ENCODE data around the gene SORL1-AS1.

SORL1-AS1 gene

DNA sequence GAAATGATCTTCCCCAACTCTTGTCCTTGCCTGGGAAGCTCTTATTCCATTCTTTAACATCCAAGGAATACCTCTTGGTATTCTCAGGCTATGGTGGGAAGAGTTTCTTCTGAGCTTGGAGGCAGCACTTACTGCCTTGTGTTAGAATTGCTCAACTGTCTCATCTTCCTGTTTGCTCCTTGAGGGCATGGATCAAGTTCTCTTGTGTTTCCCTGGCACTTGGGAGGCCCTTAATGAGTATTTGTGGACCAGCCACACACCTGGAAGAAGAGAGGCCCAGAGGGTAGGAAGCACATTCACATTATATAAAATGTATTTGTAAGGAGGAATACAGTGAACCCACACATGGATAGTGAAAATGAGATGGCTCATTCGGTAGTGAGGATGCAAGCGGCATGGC, 3.4 kb upstream of the SORL1-AS1 start:
- in situ Hi-C loops (cut with MboI; ENCODE audit: low pct_unique_long_range_greater_than_20kb, low sequenced_read_pairs): no loop called here
- DNase-seq: no peak

GRCh38 chr11:121455115-121455514, 2.3 kb upstream of the SORL1-AS1 start:
- DNase-seq: no peak
- in situ Hi-C loops (cut with MboI; ENCODE audit: low pct_unique_long_range_greater_than_20kb, low sequenced_read_pairs): no loop called here

DNA sequence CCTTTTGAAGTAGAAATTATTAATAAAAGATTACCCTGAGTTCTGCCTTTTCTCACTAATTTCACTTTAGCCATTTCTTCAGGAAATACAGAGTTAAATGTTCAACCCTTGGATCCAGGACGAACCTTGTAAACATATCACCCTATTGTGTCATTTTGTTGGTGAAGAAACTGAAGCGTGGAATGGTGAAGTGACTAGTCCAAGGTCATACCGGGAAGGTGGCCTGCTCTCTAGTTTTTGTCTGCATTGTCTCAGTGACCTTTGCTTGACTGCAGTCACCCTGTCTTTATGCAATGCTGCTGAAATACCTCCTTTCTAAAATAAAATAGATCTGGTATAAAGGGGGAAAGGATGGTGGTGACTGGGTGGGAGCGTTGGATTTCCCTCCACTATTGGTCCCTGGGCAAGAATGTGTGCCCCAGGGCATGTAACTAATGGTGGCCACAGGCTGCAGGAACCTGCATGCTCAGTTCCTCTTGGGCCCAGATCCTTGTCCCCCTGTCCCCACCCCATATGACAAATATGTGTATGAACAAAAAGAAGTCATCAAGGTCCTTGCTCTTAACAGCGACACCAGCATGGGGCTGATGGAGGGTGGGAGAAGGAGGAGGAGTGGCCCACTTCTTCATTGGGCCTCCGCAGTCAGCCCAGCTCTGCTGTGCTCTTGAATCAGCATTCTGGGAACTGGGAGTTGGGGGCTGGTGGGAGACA, 977 bp upstream of the SORL1-AS1 start:
- no peak for DNase-seq
- in situ Hi-C loops (cut with MboI; ENCODE audit: low pct_unique_long_range_greater_than_20kb, low sequenced_read_pairs): no loop called here

- in situ Hi-C loops (cut with MboI; ENCODE audit: low pct_unique_long_range_greater_than_20kb, low sequenced_read_pairs): no loop called here
- peak; percentile 65 for DNase-seq
Measured at GRCh38 chr11:121451986-121452608, 670 bp downstream of the SORL1-AS1 start, which contains the start of gene SORL1. TSS of gene SORL1 (plus strand) at chr11:121452314. CDS start at chr11:121452332, 18 bp downstream.

- in situ Hi-C loops (cut with MboI; ENCODE audit: low pct_unique_long_range_greater_than_20kb, low sequenced_read_pairs): no loop called here
Measured at GRCh38 chr11:121451178-121451985, 1.4 kb downstream of the SORL1-AS1 start.

DNA sequence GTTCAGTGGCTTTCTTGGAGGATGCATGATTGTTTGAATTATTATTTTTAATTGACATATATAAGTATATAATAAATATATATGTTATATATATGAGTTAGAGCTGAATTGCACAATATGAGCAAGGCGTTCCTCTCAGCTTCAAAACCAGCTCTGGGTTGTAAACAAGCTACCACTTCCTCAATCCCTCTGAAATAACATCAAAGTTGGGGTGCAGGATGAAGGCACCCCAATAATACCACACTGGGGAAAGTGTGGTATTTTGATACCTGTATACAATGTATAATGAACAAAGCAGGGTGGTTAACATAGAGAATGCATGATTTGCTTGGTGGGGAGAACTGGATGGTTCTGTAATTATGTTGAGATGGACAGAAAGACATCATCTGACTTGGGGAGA, 2.4 kb downstream of the SORL1-AS1 start:
- in situ Hi-C loops (cut with MboI; ENCODE audit: low pct_unique_long_range_greater_than_20kb, low sequenced_read_pairs): no loop called here
- no peak for DNase-seq

More at GRCh38 chr11:121451178-121451985, 1.4 kb downstream of the SORL1-AS1 start:
- no peak for DNase-seq

DNA sequence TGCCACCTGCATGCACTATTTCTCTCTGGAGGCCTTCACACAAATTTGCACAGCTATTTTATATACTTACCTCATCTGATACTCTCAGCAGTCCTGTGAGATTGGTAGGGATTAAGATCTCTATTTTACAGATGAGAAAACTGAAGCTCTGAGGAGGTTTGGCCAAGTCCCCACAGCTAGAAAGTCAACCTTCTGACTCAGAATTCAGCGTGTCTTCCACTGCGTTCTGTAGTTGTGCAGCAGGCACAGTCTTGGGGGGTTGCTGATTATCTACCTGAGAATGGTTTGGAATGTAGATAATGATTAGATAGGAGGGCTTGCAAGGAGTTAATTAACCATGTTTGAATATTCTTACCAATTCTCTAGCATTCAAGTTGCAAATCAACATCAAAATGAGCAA, 3.1 kb downstream of the SORL1-AS1 start:
- in situ Hi-C loops (cut with MboI; ENCODE audit: low pct_unique_long_range_greater_than_20kb, low sequenced_read_pairs): no loop called here
- no peak for DNase-seq

DNA sequence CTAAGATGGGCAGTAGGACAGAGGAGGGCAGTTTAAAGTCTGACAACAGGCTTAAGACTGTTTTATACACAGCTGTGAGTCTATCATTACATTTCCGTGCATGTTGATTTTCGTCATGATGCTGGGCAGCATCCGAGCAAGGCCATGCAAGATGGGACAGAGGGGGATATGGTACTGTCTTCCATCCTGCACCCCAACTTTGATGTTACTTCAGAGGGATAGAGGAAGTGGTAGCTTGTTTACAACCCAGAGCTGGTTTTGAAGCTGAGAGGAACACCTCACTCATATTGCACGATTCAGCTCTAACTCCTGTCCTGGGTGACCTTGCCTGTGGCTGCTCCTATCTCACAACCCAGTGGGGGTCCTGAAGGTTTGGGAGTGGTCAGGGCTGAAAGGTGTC, 3.6 kb downstream of the SORL1-AS1 start:
- in situ Hi-C loops (cut with MboI; ENCODE audit: low pct_unique_long_range_greater_than_20kb, low sequenced_read_pairs): no loop called here

GRCh38 chr11:121448431-121448941, 4.3 kb downstream of the SORL1-AS1 start:
- peak; percentile 37 for DNase-seq
- in situ Hi-C loops (cut with MboI; ENCODE audit: low pct_unique_long_range_greater_than_20kb, low sequenced_read_pairs): no loop called here

More for the DNA sequence above, 3.6 kb downstream of the SORL1-AS1 start:
- DNase-seq: no peak

- in situ Hi-C loops (cut with MboI; ENCODE audit: low pct_unique_long_range_greater_than_20kb, low sequenced_read_pairs): no loop called here
- DNase-seq: no peak
Measured at GRCh38 chr11:121448011-121448410, 4.8 kb downstream of the SORL1-AS1 start.

- in situ Hi-C loops (cut with MboI; ENCODE audit: low pct_unique_long_range_greater_than_20kb, low sequenced_read_pairs): no loop called here
- DNase-seq: peak; percentile 40
Measured at GRCh38 chr11:121446752-121447156, 6.0 kb downstream of the SORL1-AS1 start.

GRCh38 chr11:121445071-121445768, 7.5 kb downstream of the SORL1-AS1 start:
- DNase-seq: no peak
- in situ Hi-C loops (cut with MboI; ENCODE audit: low pct_unique_long_range_greater_than_20kb, low sequenced_read_pairs): no loop called here

DNA sequence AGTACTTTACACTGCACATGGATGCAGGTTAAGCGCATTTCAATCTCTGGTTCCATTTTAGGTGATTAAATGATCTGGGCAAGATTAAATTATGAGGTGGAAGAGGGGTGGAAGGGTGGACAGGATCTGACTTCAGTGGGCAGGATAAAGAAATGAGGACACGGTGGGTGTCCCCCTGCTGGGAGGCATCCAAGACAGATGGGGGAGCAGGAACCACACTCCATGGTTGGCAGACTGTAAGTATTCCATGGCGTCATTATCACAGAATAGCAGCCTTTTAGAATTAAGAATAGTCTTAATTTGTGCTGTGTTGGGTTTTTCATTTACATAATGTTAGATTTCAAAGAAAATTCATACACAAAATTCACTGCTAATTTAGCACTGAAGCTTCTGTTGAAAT, 8.2 kb downstream of the SORL1-AS1 start:
- DNase-seq: no peak
- in situ Hi-C loops (cut with MboI; ENCODE audit: low pct_unique_long_range_greater_than_20kb, low sequenced_read_pairs): no loop called here

DNA sequence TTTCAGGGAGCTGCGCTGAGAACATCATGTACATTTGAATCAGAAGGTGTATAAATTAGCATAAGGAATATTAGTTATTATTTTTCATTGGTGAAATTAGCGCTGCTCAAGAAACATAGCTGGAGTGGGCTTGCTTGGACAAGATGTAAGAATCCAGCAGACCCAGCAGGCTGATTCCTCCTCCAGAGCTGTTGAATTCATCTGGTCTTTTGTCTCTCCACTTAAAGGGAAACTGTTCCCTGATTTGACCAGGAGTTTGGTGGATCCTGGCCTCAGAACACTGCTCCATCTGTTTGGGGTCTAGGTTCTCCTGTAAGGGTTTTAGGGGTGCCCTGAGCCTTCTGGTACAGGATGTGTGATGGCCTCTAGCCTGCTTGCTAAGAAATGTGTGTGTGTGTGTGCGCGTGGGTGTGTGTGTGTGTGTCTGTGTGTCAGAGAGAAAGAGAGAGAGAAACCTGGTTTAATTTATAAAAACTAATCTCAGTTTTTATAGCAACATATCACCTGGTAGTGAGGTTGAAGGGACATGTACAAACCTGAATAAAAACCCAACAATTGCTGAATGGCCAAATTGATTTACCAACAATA, 9.0 kb downstream of the SORL1-AS1 start:
- in situ Hi-C loops (cut with MboI; ENCODE audit: low pct_unique_long_range_greater_than_20kb, low sequenced_read_pairs): no loop called here
- DNase-seq: no peak

- DNase-seq: no peak
- in situ Hi-C loops (cut with MboI; ENCODE audit: low pct_unique_long_range_greater_than_20kb, low sequenced_read_pairs): no loop called here
Measured at GRCh38 chr11:121441521-121441920, 11.2 kb downstream of the SORL1-AS1 start.

DNA sequence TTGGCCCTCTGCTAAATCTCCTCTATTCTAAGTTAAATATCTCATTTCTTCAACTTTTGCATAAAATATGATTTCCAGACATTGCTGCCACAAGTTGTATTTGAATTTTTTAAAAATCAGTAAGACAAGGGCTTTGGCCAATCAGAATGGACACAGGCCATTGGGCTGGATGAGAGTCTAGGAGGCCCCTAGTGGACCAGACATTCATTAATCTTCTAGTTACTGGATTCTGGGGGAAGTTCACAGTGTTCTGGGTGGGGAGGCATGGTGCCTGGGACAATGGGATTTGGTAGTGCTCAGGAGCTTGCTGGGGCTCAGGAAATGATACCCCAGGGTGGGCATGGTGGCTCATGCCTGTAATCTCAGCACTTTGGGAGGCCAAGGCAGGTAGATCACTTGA, 13.0 kb downstream of the SORL1-AS1 start:
- in situ Hi-C loops (cut with MboI; ENCODE audit: low pct_unique_long_range_greater_than_20kb, low sequenced_read_pairs): no loop called here
- DNase-seq: no peak

DNA sequence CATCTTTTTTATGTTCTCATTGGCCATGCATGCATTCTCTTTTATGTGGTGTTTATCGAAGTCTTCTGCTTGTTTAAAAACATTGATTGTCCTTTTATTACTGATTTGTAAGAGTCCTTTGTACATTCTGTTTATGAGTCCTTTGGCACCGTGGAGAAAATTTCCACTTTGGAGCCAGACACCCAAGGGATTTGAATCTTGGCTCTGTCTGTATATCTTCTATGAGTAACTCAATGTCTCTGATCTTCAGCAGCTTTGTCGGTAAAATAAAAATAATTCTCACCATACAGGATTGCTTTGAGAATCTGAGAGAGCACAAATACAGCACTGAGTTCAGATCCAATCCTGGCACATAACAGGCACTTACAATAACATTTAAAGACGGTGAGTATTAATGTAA, 13.4 kb downstream of the SORL1-AS1 start:
- in situ Hi-C loops (cut with MboI; ENCODE audit: low pct_unique_long_range_greater_than_20kb, low sequenced_read_pairs): no loop called here
- no peak for DNase-seq

- in situ Hi-C loops (cut with MboI; ENCODE audit: low pct_unique_long_range_greater_than_20kb, low sequenced_read_pairs): no loop called here
Measured at GRCh38 chr11:121437686-121438078, 15.1 kb downstream of the SORL1-AS1 start.

More at GRCh38 chr11:121437686-121438078, 15.1 kb downstream of the SORL1-AS1 start:
- peak; percentile 54 for DNase-seq

All from KBM-7 (cell line).